LoVo (cell line): ENCODE measurements around the gene NOP58.
"Not testable (repeated sequence)": the region's sequence is repeated elsewhere in the genome, so short reads cannot be mapped to it uniquely, and the experiment has no call there.

Source experiments
- DNase-seq: peaks from one replicate; pipeline ENCODE4 v3.0.0-alpha.2; 2016; ENCODE audit warnings: low spot score

NOP58 gene

DNA sequence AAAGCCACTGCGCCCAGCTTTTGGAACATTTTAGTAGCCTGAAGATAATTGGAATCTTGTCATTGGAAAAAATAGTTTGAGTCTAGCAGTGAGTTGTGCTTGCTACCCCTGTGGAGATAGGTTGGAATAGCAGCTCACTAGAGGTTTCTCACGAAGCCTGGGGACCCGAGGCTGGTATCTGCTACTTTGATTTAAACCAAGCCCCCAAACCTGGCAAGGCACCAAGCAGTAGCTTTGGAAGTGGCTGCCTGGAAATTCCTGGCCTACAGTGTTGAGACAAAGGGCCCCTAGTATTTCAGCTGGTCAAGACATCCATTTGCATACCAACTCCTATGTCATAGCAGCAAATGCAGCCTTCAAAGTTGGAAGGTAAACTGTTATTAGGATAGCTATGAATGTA lies 42.1 kb downstream of the NOP58 start:
- DNase-seq = no peak

DNA sequence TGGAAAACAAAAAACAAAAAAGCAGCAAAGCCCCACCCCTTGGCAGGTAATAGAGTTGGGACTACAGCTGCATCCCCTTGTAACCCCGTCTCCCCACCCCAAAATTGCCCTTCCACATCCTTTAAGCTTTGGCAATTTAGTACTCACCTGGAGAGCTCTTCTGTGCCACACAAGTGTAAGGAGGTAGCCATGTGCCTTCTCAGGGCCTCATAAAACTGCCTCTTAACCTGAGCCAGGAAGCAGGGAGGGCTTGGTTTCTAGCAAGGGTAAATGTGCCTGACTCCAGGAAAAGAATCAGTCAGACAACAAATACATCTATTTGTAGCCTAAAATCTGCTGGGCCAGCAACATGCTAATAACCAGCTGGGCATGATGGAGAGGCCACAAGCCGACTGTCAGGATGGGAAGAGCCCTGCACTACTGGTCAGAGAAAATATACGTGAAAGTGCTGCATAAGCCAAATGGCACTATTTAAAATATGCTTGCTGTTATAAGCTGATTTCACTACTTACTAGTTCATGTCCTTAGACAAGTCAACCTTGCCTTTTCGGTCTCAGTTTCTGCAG lies 46.3 kb downstream of the NOP58 start:
- DNase-seq = no peak

DNA sequence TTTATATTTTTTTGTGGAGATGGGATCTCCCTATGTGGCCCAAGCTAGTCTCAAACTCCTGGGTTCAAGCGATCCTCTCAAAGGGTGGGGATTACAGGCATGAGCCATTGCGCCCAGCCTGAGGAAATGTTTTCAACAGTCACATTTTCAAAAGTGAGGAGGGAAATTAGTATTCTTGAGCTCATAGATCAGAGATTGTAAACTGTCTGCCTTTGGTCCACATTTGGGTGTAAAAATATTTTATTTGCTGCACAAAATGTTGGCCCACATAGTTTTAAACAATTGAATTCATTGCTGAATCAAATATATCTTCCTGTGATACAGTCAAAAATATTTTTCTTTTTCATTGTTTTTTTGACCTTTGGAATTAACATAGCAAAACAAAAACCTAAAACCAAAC lies 48.6 kb downstream of the NOP58 start:
- DNase-seq = no peak

- peak; percentile 83 for DNase-seq
These were observed 51.7 kb downstream of the NOP58 start for GRCh38 chr2:202317080-202317857.

- not testable (repeated sequence) for DNase-seq
These were observed 54.8 kb downstream of the NOP58 start for GRCh38 chr2:202320362-202320761.

DNA sequence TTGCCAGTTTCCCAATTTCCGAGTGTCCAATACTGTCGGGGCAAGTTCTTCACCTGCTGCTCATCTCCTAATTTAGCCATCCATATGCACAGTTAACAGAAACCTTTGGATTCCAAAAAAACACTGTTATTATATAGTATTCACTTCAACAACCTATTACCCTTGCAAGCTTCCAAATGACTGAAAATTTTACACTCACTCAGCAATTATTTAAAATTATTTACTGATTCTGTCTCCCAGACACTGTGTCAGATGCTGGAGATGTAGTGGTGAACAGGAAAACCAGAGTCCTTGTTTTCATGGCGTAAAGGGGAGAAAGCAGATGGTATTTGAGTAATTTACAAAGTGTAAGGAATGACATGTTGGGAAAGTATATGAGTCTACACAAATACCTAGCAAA lies 56.9 kb downstream of the NOP58 start:
- no peak for DNase-seq

GRCh38 chr2:202327858-202328257 lies 62.3 kb downstream of the NOP58 start:
- no peak for DNase-seq

- DNase-seq = no peak
These were observed 70.4 kb downstream of the NOP58 start for GRCh38 chr2:202335791-202336467.

DNA sequence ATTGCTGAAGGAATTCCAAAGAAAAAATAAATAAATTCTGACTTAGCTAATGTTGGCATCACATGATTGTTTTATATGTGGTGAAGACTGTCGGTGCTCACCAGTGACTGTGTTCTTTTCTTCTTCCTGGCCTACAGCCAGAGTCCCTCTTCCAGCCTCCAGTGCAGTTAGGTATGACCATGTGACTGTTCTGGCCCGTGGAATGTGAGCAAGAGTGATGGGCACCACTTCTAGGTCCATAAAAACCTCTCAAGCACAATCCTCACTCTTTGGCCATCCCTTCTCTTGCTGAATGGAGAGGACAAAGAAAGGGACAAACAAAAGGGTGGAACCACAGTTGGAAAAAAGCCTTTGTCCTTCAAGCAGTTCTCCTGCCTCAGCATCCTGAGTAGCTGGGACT lies 71.6 kb downstream of the NOP58 start:
- no peak for DNase-seq

- DNase-seq = no peak
These were observed 72.3 kb downstream of the NOP58 start for GRCh38 chr2:202337706-202338346.

DNA sequence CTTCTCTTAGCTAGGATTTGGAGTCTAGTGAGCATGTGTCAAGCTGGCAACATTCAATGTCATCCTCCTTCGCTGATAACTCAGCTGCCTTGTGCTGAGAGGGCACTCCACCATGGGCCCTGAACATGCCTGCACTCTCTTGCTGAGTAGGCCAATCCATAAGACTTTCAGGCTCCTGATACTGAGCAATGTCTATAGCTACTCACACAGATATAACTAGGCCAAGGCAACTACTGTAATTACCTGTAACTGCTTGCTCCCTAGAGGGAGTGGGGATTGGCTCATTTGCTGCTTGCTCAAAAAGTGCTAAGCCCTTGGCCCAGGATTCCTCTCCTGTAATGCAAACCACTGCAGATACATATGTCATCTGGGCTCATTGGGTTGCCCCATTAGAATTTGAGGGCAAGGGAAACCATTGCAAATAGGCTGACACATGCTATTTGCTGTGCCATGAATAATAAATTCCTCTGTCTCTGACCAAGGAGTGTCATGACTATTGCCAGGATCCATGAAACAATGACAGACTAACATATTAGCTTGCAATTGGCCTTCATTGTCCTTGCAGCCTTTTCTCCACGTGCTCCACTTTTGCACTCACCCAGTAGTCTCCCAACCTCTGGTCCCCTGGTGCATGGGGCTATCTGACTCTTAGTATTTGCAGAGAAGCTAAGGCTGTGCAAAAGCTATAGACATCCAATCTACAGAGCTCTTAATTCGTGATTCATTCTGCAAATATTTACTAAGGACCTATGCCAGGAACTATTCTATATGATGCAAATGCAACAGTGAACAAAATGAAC lies 73.7 kb downstream of the NOP58 start:
- peak; percentile 49 for DNase-seq

DNA sequence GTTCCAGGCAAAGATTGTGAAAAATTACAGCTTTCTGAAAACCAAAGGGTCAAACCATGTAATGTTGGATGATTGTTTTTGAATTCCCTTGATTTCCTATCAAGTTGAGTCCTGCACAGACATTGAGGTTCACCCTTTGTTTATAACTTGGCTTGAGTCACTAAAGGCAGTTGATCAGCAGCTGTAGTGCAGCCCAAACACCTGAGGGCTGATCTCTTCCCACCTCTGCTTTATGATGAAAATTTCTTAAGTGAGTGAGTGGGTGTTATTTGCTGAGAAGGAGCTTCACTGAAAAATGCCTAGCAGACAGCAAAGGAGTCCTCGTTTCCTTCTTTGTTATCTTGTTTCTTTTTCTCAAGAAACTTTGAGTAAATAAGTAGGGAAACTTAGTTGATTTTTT lies 78.6 kb downstream of the NOP58 start:
- DNase-seq = no peak

GRCh38 chr2:202346180-202346579 lies 80.6 kb downstream of the NOP58 start:
- DNase-seq = no peak
